IPS DF 19.7 (cell line): ENCODE measurements around the gene TXNRD2.
"Not testable (repeated sequence)": the region's sequence is repeated elsewhere in the genome, so short reads cannot be mapped to it uniquely, and the experiment has no call there.

Experiments used
- DNase-seq: peaks from one replicate; pipeline ENCODE4 v3.0.0-alpha.2; 2013; ENCODE audit warnings: low read depth, low spot score

Gene TXNRD2

GRCh38 chr22:19847345-19847632 is 94.3 kb downstream of the TXNRD2 start:
- DNase-seq, result no peak

GRCh38 chr22:19846620-19847344 is 94.8 kb downstream of the TXNRD2 start:
- DNase-seq, result no peak

DNA sequence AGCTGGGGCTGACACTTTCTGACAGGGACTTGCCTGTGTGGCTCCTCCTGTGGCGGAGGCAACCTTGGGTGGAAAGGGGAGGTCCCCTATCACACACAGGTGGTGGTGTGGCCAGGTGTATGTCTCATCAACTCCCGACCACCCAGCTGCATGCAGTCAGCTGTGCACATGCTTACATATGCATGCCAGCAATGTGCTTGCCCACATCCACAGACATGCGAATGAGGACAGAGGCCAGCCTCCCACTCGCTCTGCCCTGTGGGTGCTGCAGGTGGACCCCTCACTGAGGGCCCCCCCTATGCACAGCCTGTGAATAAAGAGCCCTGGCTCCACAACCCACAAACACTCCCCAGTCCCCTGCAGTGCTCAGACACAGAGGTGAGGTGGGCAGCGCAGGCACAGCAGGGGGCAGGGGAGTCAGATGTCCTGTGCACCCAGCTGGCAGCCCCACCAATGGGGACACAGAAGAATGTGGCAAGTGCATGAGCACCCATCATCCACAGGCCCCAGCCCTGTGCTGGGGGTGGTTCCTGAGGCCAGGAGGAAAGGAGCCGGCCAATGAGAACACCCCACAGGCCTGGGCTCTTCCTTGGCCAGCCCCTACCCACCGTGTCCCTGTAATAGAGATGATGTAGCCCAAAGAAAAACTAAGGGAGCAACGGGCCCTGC is 96.4 kb downstream of the TXNRD2 start:
- DNase-seq, result no peak

DNA sequence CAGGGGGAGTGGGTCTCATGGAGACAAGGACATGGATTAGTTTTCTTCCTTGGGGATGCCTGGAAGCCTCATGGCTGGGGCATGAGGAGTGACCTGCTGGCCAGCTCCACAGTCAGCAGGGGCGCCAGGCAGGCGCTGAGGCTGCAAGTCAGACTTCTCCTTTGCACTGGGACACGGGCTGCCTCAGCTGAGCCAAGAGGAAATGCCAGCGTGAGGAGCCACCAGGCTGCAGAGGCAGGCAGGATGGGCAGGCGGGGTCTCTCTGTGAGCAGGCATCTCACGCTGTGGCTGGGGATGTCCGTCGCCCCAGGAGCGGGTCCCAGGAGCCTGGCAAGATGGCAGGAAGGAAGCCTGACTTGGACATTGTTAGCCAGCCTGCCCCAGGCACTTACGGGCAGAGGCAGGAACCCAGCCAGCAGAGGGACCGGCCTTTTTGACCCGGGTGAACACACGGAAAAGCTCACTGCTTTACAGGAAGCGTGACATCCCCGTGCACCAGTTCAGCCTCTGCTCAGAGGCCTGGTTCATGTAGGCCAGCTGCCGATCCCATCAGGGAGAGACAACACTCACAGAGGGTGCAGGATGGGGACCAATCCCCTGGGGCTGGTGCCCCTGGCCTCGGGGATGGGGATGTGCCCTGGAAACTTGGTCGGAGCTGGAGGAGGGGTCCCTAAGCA is 97.1 kb downstream of the TXNRD2 start:
- no peak for DNase-seq

DNA sequence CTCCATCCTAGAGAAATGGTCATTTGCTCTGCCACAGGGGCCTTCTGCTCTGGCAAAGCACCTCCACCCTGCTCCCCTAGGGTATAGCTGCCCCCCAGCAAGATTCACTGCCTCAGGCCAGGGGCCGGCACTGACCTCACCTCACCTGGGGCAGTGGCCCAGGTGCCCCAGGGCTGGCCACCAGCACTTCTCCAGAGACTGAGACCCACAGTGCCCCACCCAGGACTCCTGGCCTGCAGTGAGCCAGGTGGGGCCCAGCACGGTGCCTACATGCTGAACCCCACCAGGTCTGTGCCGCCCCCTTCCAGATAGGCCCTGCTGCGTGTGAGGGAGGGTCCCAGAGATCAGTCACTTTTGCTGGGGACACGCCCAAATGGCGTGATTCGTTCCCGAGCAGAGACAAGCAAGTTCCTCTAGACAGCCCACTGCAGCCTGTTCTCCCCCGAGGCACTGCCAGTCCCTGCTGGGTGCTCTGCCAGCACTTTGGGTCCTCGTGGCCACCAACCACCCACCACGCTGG is 97.7 kb downstream of the TXNRD2 start:
- DNase-seq, result no peak

GRCh38 chr22:19843107-19843856 is 98.3 kb downstream of the TXNRD2 start:
- DNase-seq, result no peak

GRCh38 chr22:19842393-19843106 is 99.1 kb downstream of the TXNRD2 start:
- DNase-seq, result no peak

GRCh38 chr22:19841641-19842392 is 99.8 kb downstream of the TXNRD2 start:
- DNase-seq, result no peak

DNA sequence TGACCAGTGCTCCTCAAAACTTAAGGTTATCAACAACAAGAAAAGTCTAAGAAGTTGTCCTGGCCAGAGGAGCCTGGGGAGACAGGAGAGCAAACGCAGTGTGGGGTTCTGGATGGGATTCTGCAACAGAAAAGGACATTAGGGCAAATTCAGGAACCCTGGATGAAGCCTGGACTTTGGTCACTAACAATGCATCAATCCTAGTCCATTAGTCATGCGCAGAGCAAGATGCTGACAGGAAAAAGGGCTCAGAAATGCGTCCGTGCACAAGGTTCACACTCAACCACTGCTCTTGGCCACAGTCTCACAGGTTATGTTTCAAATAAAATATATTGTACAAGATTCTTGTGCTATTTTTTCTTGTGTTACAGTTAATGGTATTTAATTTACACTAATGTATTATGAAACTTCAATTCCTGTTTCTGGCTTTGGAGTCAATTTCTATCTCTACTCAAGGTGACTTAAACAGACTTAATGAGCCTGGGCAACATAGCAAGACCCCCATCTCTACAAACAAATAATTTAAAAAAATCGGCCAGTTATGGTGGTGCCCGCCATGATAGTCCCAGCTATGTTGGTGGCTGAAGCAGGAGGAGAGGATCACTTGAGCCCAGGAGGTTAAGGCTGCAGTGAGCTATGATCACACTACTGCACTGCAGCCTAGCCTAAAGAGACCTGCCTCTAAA is 100.5 kb downstream of the TXNRD2 start:
- no peak for DNase-seq

DNA sequence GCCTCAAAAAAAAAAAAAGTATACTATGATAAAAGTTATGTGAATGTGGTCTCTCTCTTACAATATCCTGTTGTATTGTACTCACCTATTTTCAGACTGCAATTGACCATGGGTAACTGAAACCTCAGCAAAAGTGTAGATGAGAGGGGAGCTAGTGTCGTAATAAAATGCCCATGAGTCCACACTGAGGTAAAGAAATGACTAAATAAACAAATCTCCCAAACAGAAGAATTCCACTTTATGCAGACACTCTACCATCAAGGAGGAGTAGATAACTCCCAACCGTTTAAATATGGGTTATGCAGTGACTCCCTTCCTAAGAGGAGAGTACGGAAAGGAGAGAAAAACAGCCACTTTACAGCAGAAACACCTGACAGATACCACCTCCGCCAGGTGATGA is 101.6 kb downstream of the TXNRD2 start:
- DNase-seq, result no peak

DNA sequence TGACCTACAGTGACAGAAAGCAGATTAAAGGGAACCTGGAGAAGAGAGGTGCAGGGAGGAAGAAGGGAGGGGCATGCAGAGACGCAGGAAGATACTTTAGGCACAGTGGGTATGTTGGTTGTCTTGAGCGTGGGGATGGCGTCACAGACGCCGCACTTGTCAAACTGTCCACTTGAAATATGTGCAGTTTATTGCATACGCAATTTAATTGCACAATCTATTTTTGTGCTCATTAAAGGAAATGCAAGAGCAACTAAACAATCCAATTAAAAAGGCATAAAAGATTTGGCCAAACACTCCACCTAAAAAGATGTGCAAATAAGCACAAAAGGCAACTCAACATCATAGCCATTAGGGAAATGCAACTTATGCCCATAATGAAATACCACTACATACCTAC is 103.7 kb downstream of the TXNRD2 start:
- no peak for DNase-seq

- DNase-seq, result no peak
Observed at GRCh38 chr22:19836512-19836911, 105.1 kb downstream of the TXNRD2 start.

DNA sequence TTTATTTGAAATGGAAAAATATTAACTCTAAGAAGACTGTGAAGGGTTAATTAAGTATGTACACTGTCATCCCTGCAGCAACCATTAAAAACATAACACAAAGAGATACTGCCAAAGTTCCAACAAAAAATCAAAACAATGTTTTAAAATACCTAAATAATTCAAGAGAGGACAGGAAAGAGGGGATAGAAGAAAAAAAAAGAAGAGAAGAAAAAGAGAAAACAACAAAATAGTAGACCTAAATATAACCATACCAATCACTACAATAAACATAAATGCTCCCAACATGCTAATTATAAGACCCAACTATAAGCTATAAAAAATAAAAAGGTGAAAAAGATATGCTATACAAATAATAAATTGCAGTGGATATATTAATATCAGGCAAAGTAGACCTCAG is 107.0 kb downstream of the TXNRD2 start:
- no peak for DNase-seq

DNA sequence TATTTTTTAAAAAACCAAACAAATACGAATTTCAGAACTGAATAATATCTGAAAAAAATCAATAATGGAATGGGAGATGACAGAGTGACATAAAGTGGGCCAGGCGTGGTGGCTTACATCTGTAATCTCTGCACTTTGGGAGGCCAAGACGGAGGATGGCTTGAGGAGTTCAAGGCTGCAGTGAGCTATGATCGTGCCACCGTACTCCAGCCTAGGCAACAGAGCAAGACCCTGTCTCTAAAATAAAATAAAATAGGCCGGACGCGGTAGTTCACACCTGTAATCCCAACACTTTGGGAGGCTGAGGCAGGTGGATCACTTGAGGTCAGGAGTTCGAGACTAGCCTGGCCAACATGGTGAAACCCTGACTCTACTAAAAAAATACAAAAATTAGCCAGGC is 108.3 kb downstream of the TXNRD2 start:
- DNase-seq, result not testable (repeated sequence)

GRCh38 chr22:19832476-19833108 is 109.0 kb downstream of the TXNRD2 start:
- DNase-seq, result no peak

DNA sequence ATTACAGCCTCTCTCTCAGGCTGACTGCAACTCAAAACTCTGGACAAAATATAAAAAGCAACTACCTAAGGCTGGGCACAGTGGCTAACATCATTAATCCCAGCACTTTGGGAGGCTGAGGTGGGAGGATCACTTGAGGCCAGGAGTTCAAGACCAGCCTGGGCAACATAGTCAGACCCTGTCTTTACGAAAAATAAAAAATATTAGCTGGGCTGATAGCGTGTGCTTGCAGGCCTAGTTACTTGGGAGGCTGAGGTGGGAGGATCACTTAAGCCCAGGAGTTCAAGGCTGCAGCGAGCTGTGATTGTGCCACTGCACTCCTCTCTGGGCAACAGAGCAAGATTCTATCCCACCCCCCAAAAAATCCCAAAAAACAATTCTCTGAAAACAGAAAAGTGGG is 109.6 kb downstream of the TXNRD2 start:
- DNase-seq, result not testable (repeated sequence)

DNA sequence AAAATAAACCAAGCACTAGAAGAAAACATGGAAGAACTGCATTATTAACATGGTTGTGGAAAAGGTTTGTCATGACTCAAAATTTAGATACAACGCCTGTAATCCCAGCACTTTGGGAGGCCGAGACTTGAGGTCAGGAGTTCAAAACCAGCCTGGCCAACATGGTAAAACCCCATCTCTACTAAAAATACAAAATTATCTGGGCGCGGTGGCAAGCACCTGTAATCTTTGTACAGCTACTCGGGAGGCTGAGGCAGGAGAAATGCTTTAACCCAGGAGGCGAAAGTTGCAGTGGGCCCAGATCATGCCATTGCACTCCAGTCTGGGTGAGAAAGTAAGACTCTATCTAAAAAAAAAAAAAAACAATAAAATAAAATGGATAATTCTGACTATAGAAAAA is 110.6 kb downstream of the TXNRD2 start:
- no peak for DNase-seq

GRCh38 chr22:19828035-19828401 is 113.6 kb downstream of the TXNRD2 start:
- DNase-seq, result no peak

DNA sequence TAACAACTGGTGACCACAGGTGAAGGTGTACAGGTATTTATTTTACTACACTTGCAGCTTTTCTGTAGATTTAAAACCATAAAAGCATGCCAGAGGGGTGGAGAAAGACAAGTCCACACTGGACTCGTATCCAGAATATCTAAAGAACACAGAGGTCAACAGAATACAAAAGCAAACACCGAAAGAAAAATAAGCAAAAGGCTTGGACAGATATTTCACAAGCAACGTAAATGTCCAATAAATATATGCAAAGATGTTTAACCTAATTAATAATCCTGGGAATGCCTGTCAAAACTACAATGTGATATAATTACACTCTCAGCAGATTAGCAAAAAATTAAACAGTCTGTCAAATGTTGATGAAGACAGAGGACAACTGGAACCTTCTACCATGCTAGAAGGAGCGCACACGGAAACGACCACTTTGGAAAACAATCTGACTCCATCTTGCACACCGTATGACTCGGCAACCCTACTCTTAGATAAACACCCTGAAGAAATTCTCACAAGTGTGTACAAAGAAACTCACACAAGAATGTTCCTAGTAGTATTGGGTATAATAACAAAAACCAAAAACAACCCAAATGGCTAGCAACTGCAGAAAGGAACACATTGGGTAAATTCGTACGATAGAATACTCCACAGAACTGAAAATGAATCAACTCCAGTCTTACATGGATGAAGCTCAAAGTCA is 114.1 kb downstream of the TXNRD2 start:
- DNase-seq, result no peak
